HUES48 (cell line): ENCODE results near the gene CGREF1.

Source experiments
- H3K27ac ChIP-seq: one replicate; pipeline ENCODE4 v1.7.0; 2013; ENCODE audit warnings: low read depth, low read length, inconsistent platforms
- H3K27me3 ChIP-seq: 2 replicates; pipeline ENCODE4 v1.6.1; 2013; ENCODE audit warnings: mild to moderate bottlenecking, low read length; ENCODE audit not compliant: control insufficient read depth, insufficient read depth
- H3K36me3 ChIP-seq: 2 replicates; pipeline ENCODE4 v1.6.1; 2013; ENCODE audit warnings: low read length; ENCODE audit not compliant: control insufficient read depth, insufficient read depth
- H3K4me1 ChIP-seq: 2 replicates; pipeline ENCODE4 v1.6.1; 2013; ENCODE audit warnings: mild to moderate bottlenecking, low read length; ENCODE audit not compliant: control insufficient read depth, insufficient read depth
- H3K4me3 ChIP-seq: 2 replicates; pipeline ENCODE4 v1.5.1; 2013; ENCODE audit warnings: mild to moderate bottlenecking, low read depth, low read length
- H3K9ac ChIP-seq: 2 replicates; pipeline ENCODE4 v1.6.1; 2013; ENCODE audit warnings: mild to moderate bottlenecking, low read depth, low read length, moderate library complexity
- H3K9me3 ChIP-seq: 2 replicates; pipeline ENCODE4 v1.6.1; 2013; ENCODE audit warnings: low read length; ENCODE audit not compliant: control insufficient read depth, insufficient read depth

CGREF1 gene

GRCh38 chr2:27086090-27086723, 32.7 kb downstream of the CGREF1 start:
- Histone ChIP-seq H3K27me3 (peaks cover 16% of the 10 kb centered on the region), H3K9me3 (no peaks in the 10 kb centered on the region), H3K4me3 (peak overlapping the region; percentile 76), H3K4me1 (peaks cover 8% of the 10 kb centered on the region; the same call in 1 of the 2 replicates), H3K9ac (peak overlapping the region; percentile 57; the same call in 1 of the 2 replicates), H3K27ac (peak overlapping the region; percentile 75), H3K36me3 (no peaks in the 10 kb centered on the region)

- Histone ChIP-seq H3K27ac (no peak overlapping the region), H3K4me3 (peak overlapping the region; percentile 76), H3K4me1 (peaks cover 8% of the 10 kb centered on the region; the same call in 1 of the 2 replicates), H3K9me3 (no peaks in the 10 kb centered on the region), H3K9ac (peak overlapping the region; percentile 57; the same call in 1 of the 2 replicates), H3K27me3 (peaks cover 16% of the 10 kb centered on the region), H3K36me3 (no peaks in the 10 kb centered on the region)
Measured at GRCh38 chr2:27085673-27086089, 33.2 kb downstream of the CGREF1 start.

GRCh38 chr2:27085062-27085672, 33.8 kb downstream of the CGREF1 start:
- H3K4me1 ChIP-seq = peaks cover 8% of the 10 kb centered on the region; the same call in 1 of the 2 replicates
- H3K27me3 ChIP-seq = peaks cover 16% of the 10 kb centered on the region
- no peaks in the 10 kb centered on the region for H3K36me3 ChIP-seq
- H3K9me3 ChIP-seq = no peaks in the 10 kb centered on the region
- H3K4me3 ChIP-seq = peak overlapping the region; percentile 76
- no peak overlapping the region for H3K9ac ChIP-seq
- H3K27ac ChIP-seq = no peak overlapping the region

- Histone ChIP-seq H3K9me3 (no peaks in the 10 kb centered on the region), H3K27ac (no peak overlapping the region), H3K9ac (no peak overlapping the region), H3K4me1 (peaks cover 8% of the 10 kb centered on the region; the same call in 1 of the 2 replicates), H3K4me3 (no peak overlapping the region), H3K27me3 (peaks cover 16% of the 10 kb centered on the region), H3K36me3 (no peaks in the 10 kb centered on the region)
Measured at GRCh38 chr2:27084297-27085061, 34.4 kb downstream of the CGREF1 start.

- Histone ChIP-seq H3K9me3 (no peaks in the 10 kb centered on the region), H3K4me1 (peaks cover 11% of the 10 kb centered on the region), H3K36me3 (no peaks in the 10 kb centered on the region), H3K4me3 (no peak overlapping the region), H3K27ac (no peak overlapping the region), H3K27me3 (peaks cover 16% of the 10 kb centered on the region), H3K9ac (no peak overlapping the region)
Measured at GRCh38 chr2:27083410-27084296, 35.3 kb downstream of the CGREF1 start.

GRCh38 chr2:27082773-27083409, 36.0 kb downstream of the CGREF1 start:
- Histone ChIP-seq H3K9me3 (no peaks in the 10 kb centered on the region), H3K4me3 (no peak overlapping the region), H3K27me3 (peaks cover 16% of the 10 kb centered on the region), H3K36me3 (no peaks in the 10 kb centered on the region), H3K9ac (no peak overlapping the region), H3K27ac (no peak overlapping the region), H3K4me1 (peaks cover 15% of the 10 kb centered on the region)

- peaks cover 15% of the 10 kb centered on the region for H3K4me1 ChIP-seq
- no peak overlapping the region for H3K4me3 ChIP-seq
- H3K36me3 ChIP-seq = no peaks in the 10 kb centered on the region
- H3K27ac ChIP-seq = no peak overlapping the region
- H3K9me3 ChIP-seq = no peaks in the 10 kb centered on the region
- no peak overlapping the region for H3K9ac ChIP-seq
- peaks cover 12% of the 10 kb centered on the region for H3K27me3 ChIP-seq
Measured at GRCh38 chr2:27081984-27082772, 36.8 kb downstream of the CGREF1 start.

GRCh38 chr2:27080603-27080936, 38.4 kb downstream of the CGREF1 start:
- no peaks in the 10 kb centered on the region for H3K9me3 ChIP-seq
- H3K4me3 ChIP-seq = no peak overlapping the region
- H3K4me1 ChIP-seq = peaks cover 15% of the 10 kb centered on the region
- H3K27me3 ChIP-seq = peaks cover 10% of the 10 kb centered on the region
- no peak overlapping the region for H3K9ac ChIP-seq
- H3K27ac ChIP-seq = no peak overlapping the region
- no peaks in the 10 kb centered on the region for H3K36me3 ChIP-seq

GRCh38 chr2:27080140-27080469, 38.8 kb downstream of the CGREF1 start:
- Histone ChIP-seq H3K4me1 (peaks cover 11% of the 10 kb centered on the region), H3K9me3 (no peaks in the 10 kb centered on the region), H3K9ac (no peak overlapping the region), H3K36me3 (no peaks in the 10 kb centered on the region), H3K4me3 (no peak overlapping the region), H3K27me3 (peaks cover 6% of the 10 kb centered on the region; the same call in 1 of the 2 replicates), H3K27ac (no peak overlapping the region)
